Measurements from ENCODE around the gene GNAI1. TPM values are rescaled to one million over a fixed set of nuclear protein-coding genes. Genes with fewer than 3 reads are reported as not detected.

Gene GNAI1
- total RNA-seq, 4 donors from 2014 or later: 29.4 to 78.5 (median 35.5) TPM

GRCh38 chr7:80093349-80093748 lies 41.3 kb upstream of the GNAI1 start:
- 78 to 79% methylated on average over 2 of the region's 2 CpGs for WGBS, 2 donors
- no peaks in the 10 kb centered on the region for H3K36me3 ChIP-seq
- H3K4me3 ChIP-seq: no peak overlapping the region
- H3K9me3 ChIP-seq: no peaks in the 10 kb centered on the region
- DNase-seq (ENCODE audit: low spot score in 2 of 2): no peak
- H3K27ac ChIP-seq: no peak overlapping the region
- TF ChIP-seq CTCF (IDR thresholded peaks at IDR 0.05) (no peak), POLR2A (IDR thresholded peaks at IDR 0.05) (no peak), EP300 (IDR thresholded peaks at IDR 0.05) (no peak)
- H3K4me1 ChIP-seq: peaks cover 0 to 21% (median 7%) of the 10 kb centered on the region in 4 donors
- H3K27me3 ChIP-seq: no peaks in the 10 kb centered on the region

DNA sequence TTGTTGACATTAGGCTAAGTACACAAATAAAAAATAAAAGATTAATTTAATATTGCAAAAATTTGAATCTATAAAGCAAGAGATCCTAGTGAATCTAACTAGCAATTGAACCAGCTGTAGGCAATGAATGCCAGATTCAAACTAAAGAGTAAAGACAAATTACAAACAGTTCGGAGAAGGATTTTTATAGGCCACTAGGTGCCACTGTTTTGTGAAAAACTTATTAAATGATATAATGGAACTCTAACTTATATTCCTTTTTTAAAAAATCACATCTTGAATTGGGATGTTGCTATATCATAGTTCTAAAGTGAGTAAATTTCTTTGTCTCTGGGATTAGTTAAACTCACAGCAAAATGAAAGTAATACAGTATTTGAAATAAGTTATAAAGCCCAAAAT lies 39.1 kb upstream of the GNAI1 start:
- no peak for TF ChIP-seq EP300 (IDR thresholded peaks at IDR 0.05)
- peak; percentile 34 to 55 (median 47) for TF ChIP-seq CTCF (IDR thresholded peaks at IDR 0.05)
- peak in 1 of 2 donors; percentile 26 for DNase-seq (ENCODE audit: low spot score in 2 of 2)
- Histone ChIP-seq H3K4me3 (no peak overlapping the region), H3K4me1 (peaks cover 0 to 8% (median 0%) of the 10 kb centered on the region in 4 donors), H3K36me3 (no peaks in the 10 kb centered on the region), H3K27me3 (no peaks in the 10 kb centered on the region), H3K9me3 (no peaks in the 10 kb centered on the region), H3K27ac (no peak overlapping the region)
- WGBS, 2 donors: 3 to 5% methylated on average over 1 of the region's 1 CpG

DNA sequence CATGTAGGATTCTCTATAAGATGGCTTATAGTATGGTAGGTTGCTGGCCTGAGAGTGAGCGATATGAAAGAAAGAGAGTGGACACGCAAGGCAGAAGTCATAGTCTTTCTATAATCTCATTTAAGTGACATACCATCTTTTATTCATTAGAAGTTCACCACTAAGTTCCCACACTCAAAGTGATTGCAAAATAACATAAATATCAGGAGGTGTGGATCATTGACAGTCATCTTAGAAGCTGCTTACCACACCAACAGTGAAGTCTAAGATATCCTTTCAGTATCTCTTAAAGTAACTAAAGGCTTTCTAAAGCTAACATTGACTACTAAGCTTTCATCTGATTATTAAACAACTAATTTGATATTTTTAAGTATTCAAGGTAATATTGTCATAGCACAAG lies 36.9 kb upstream of the GNAI1 start:
- DNase-seq (ENCODE audit: low spot score in 2 of 2): no peak
- Histone ChIP-seq H3K9me3 (no peaks in the 10 kb centered on the region), H3K36me3 (no peaks in the 10 kb centered on the region), H3K27me3 (no peaks in the 10 kb centered on the region), H3K4me3 (no peak overlapping the region), H3K27ac (no peak overlapping the region), H3K4me1 (peaks cover 0 to 8% (median 0%) of the 10 kb centered on the region in 4 donors)
- WGBS, 2 donors: 97% methylated on average over 2 of the region's 2 CpGs
- TF ChIP-seq EP300 (IDR thresholded peaks at IDR 0.05): no peak
- TF ChIP-seq CTCF (IDR thresholded peaks at IDR 0.05): no peak
- no peak for TF ChIP-seq POLR2A (IDR thresholded peaks at IDR 0.05)

DNA sequence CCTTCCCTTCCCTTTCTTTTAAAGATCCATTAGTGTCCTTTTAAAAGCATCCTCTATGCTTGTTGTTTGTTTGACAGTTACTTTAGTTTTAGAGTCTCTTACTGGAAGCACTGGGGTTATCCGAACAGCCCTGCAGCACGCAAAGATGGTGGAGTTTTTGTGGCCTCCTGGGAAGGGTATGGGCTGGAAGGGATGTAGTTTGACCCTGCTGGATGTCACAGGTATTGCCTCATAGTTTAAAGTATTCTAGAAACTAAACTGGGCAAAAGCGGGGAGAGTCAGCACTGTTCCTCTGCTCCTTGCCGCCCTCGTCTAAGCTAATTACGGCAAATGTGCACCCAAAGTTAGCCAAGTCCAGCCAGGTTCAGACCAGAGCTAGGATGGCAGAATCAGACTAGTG lies 35.8 kb upstream of the GNAI1 start:
- Histone ChIP-seq H3K36me3 (no peaks in the 10 kb centered on the region), H3K27ac (no peak overlapping the region), H3K27me3 (no peaks in the 10 kb centered on the region), H3K4me1 (peaks cover 0 to 8% (median 0%) of the 10 kb centered on the region in 4 donors), H3K4me3 (no peak overlapping the region), H3K9me3 (no peaks in the 10 kb centered on the region)
- TF ChIP-seq EP300 (IDR thresholded peaks at IDR 0.05) (no peak), CTCF (IDR thresholded peaks at IDR 0.05) (no peak), POLR2A (IDR thresholded peaks at IDR 0.05) (no peak)
- 91 to 93% methylated on average over 6 of the region's 6 CpGs for WGBS, 2 donors
- no peak for DNase-seq (ENCODE audit: low spot score in 2 of 2)

DNA sequence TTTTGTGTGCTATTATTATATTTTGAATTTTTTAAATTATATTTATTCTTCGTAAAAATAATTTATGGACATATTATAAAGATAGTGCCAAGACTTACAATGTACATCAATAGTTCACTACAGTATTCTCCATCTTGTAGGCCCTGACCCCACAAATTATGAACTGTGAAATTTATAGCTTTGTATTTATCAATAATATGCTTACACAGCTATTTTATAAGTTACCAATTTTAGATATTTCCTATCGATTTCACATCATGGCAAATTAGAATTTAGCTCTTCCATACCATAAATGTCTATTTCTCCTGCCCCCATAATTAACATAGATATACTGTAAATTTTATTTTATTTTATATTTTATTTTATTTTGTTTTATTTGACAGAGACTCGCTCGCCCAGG lies 34.4 kb upstream of the GNAI1 start:
- Histone ChIP-seq H3K36me3 (no peaks in the 10 kb centered on the region), H3K27ac (no peak overlapping the region), H3K4me1 (peaks cover 0 to 7% (median 0%) of the 10 kb centered on the region in 4 donors), H3K4me3 (no peak overlapping the region), H3K9me3 (no peaks in the 10 kb centered on the region), H3K27me3 (no peaks in the 10 kb centered on the region)
- DNase-seq (ENCODE audit: low spot score in 2 of 2): no peak
- 96 to 97% methylated on average over 4 of the region's 4 CpGs for WGBS, 2 donors
- TF ChIP-seq CTCF (IDR thresholded peaks at IDR 0.05) (no peak), POLR2A (IDR thresholded peaks at IDR 0.05) (no peak), EP300 (IDR thresholded peaks at IDR 0.05) (no peak)

Measured in tibial nerve (tissue), 4 donors.